ENCODE measurements around the gene WDR64. TPM values are rescaled to one million over a fixed set of nuclear protein-coding genes. Genes with fewer than 3 reads are reported as not detected.

Gene WDR64
- total RNA-seq, 1 donor from 2014 or later = 0.07 TPM

DNA sequence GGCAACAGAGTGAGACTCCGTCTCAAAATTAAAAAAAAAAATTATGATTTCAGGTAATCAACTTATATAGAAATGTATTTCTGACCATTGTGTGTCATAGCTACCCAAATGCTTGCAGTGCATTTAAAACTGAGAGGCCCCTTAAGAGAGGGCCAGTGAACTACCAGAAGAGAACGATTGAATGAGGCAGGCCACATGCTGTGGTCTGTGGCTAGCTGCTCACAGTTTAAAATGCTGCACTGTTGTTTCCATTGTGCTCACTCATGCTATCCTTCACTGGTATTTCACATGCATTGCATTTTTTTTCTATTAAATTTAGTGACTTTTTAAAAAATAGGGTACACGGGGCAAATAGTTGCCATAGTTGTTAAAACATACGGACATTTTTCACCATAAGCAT, 37.9 kb upstream of the WDR64 start:
- Mint-ChIP-seq H3K27ac (no peak overlapping the region), H3K36me3 (ENCODE audit: insufficient read depth) (no peaks in the 10 kb centered on the region), H3K4me1 (ENCODE audit: low read depth) (peaks cover 7% of the 10 kb centered on the region), H3K9me3 (ENCODE audit: low read depth) (no peaks in the 10 kb centered on the region), H3K4me3 (ENCODE audit: low read depth) (no peak overlapping the region), H3K27me3 (no peaks in the 10 kb centered on the region)
- TF ChIP-seq, protein P1, sequence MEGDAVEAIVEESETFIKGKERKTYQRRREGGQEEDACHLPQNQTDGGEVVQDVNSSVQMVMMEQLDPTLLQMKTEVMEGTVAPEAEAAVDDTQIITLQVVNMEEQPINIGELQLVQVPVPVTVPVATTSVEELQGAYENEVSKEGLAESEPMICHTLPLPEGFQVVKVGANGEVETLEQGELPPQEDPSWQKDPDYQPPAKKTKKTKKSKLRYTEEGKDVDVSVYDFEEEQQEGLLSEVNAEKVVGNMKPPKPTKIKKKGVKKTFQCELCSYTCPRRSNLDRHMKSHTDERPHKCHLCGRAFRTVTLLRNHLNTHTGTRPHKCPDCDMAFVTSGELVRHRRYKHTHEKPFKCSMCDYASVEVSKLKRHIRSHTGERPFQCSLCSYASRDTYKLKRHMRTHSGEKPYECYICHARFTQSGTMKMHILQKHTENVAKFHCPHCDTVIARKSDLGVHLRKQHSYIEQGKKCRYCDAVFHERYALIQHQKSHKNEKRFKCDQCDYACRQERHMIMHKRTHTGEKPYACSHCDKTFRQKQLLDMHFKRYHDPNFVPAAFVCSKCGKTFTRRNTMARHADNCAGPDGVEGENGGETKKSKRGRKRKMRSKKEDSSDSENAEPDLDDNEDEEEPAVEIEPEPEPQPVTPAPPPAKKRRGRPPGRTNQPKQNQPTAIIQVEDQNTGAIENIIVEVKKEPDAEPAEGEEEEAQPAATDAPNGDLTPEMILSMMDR (IDR thresholded peaks at IDR 0.05; ENCODE audit: unreplicated experiment) = no peak
- DNase-seq (ENCODE audit: low spot score, unreplicated experiment) = no peak

DNA sequence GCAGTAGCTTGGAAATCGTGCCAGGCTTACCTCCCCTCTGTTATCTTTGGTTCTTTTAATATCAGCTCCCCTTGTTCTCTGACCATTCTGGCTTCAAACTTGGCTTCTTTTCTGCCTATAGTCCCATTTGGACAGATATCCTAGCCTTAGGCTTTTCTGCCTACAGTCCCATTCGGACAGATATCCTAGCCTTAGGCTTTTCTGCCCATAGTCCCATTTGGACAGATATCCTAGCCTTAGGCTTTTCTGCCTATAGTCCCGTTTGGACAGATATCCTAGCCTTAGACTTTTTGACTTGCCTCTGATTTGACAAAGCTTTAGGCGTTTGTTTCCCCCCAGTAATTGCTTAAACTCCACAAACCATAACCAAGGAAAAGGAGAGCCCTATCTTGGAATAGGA, 37.5 kb upstream of the WDR64 start:
- DNase-seq (ENCODE audit: low spot score, unreplicated experiment) = no peak
- Mint-ChIP-seq H3K4me1 (ENCODE audit: low read depth) (peaks cover 5% of the 10 kb centered on the region), H3K4me3 (ENCODE audit: low read depth) (no peak overlapping the region), H3K9me3 (ENCODE audit: low read depth) (no peaks in the 10 kb centered on the region), H3K36me3 (ENCODE audit: insufficient read depth) (no peaks in the 10 kb centered on the region), H3K27me3 (no peaks in the 10 kb centered on the region), H3K27ac (no peak overlapping the region)
- TF ChIP-seq, protein P1 (IDR thresholded peaks at IDR 0.05; ENCODE audit: unreplicated experiment) = no peak

DNA sequence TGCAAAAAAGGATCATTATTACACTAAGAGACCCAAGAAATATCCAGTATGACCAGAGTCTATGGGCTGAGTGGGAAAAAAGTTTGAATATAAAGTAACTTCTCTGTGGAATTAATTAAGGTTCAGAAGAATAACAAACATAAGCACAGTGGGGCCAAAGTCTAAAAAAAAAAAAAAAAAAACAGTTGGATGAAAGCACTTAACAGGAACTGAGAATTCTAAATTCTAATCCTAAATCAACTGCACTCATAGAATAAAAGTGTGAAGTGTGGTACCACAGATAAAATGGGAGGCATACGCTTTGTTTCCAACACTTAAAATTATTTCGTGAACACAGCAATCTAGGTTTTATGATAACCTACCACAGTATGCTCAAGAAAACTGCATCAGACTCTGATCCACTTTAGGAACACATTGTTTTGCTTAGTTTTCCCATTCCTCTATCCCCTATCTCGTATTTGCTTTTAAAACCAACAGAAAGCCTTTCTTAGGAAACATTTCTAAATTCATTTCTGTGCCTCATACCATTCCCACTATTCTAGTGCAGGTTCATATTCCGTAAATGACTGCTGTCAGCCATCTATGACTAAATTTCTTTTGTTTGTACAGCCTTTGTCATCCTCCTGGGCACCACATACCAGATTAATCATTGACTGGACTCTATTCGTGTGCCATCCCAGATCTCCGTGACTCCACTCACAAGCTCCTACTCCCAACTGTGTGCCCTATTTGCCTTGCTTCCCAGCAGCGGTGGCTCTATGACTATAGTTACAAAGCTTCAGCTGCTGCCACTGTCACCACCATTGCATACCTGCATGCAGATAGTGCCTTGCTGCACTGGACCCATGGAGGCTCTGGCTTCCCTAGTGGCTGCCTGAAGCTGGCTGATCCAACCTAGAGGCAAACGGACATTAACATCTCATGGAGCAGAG, 36.8 kb upstream of the WDR64 start:
- no peak overlapping the region for H3K4me3 Mint-ChIP-seq (ENCODE audit: low read depth)
- peaks cover 4% of the 10 kb centered on the region for H3K4me1 Mint-ChIP-seq (ENCODE audit: low read depth)
- no peaks in the 10 kb centered on the region for H3K36me3 Mint-ChIP-seq (ENCODE audit: insufficient read depth)
- DNase-seq (ENCODE audit: low spot score, unreplicated experiment) = no peak
- TF ChIP-seq, protein P1 (IDR thresholded peaks at IDR 0.05; ENCODE audit: unreplicated experiment) = no peak
- no peaks in the 10 kb centered on the region for H3K9me3 Mint-ChIP-seq (ENCODE audit: low read depth)
- H3K27me3 Mint-ChIP-seq = no peaks in the 10 kb centered on the region
- no peak overlapping the region for H3K27ac Mint-ChIP-seq

DNA sequence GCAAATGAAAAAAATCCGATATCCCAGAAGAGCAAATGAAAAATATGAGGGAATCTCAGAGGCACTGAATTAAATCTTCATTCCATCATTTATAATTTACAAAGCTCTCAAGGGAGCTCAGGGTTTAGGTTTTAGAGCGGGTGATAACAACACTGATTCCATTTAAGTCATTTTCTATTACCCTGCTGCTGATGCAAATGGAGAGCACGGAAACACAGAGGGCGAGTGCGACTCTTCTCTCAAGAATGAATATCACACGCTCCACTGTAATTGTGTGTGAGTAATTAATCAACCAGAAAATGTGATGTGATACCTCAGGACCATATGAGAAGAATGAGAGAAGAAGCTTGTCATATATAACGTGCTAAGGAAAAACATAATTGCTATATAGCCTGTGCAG, 34.7 kb upstream of the WDR64 start:
- H3K9me3 Mint-ChIP-seq (ENCODE audit: low read depth) = no peaks in the 10 kb centered on the region
- no peak overlapping the region for H3K27ac Mint-ChIP-seq
- H3K27me3 Mint-ChIP-seq = no peaks in the 10 kb centered on the region
- H3K36me3 Mint-ChIP-seq (ENCODE audit: insufficient read depth) = peaks cover 5% of the 10 kb centered on the region
- TF ChIP-seq, protein P1 (IDR thresholded peaks at IDR 0.05; ENCODE audit: unreplicated experiment) = no peak
- DNase-seq (ENCODE audit: low spot score, unreplicated experiment) = no peak
- H3K4me1 Mint-ChIP-seq (ENCODE audit: low read depth) = peaks cover 4% of the 10 kb centered on the region
- no peak overlapping the region for H3K4me3 Mint-ChIP-seq (ENCODE audit: low read depth)

DNA sequence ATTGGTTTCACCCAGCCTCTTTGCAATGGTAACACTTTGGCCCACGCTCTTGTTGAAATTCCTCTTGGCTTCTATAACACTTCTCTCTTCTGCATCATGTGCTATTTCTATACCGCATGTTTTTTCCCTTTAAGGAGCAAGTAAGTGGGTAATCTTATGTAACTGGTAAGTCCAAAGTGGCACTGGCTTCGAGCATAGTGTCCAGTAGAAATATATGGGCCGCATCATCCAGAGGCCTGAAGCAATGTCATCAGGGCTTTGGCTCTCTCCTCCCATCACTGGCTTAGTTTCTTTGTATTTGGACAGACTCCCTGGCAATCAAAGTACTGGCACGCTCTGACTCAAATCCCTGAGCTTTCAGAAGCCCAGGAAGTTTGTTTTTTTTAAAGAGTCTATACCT, 29.4 kb upstream of the WDR64 start:
- peaks cover 2% of the 10 kb centered on the region for H3K4me1 Mint-ChIP-seq (ENCODE audit: low read depth)
- peaks cover 5% of the 10 kb centered on the region for H3K36me3 Mint-ChIP-seq (ENCODE audit: insufficient read depth)
- no peak overlapping the region for H3K4me3 Mint-ChIP-seq (ENCODE audit: low read depth)
- no peak for DNase-seq (ENCODE audit: low spot score, unreplicated experiment)
- no peak overlapping the region for H3K27ac Mint-ChIP-seq
- no peaks in the 10 kb centered on the region for H3K27me3 Mint-ChIP-seq
- H3K9me3 Mint-ChIP-seq (ENCODE audit: low read depth) = no peaks in the 10 kb centered on the region
- TF ChIP-seq, protein P1 (IDR thresholded peaks at IDR 0.05; ENCODE audit: unreplicated experiment) = no peak

Data from progenitor cell of endocrine pancreas (in vitro differentiated cells).